GM18505 (cell line): ENCODE measurements around the gene KATNB1.

Source experiments
- ATAC-seq: cut with Tn5 transposase; IDR thresholded peaks from one replicate; pipeline ENCODE4 v1.9.1; 2021; ENCODE audit not compliant: unreplicated experiment
- POLR2A ChIP-seq: IDR thresholded peaks from 4 replicates; pipeline ENCODE4 v1.6.1; 2011; ENCODE audit warnings: borderline replicate concordance; ENCODE audit not compliant: insufficient read depth, insufficient read length; ENCODE audit errors: extremely low read depth

Gene KATNB1

GRCh38 chr16:57754354-57755060 lies 18.9 kb downstream of the KATNB1 start:
- ATAC-seq, result no peak
- no peak for TF ChIP-seq POLR2A

- ATAC-seq, result no peak
Observed at GRCh38 chr16:57755061-57755684, 19.6 kb downstream of the KATNB1 start.

GRCh38 chr16:57755726-57756423 lies 20.3 kb downstream of the KATNB1 start:
- ATAC-seq, result no peak
- TF ChIP-seq POLR2A, result no peak

More at GRCh38 chr16:57755061-57755684, 19.6 kb downstream of the KATNB1 start:
- no peak for TF ChIP-seq POLR2A

- ATAC-seq, result no peak
- no peak for TF ChIP-seq POLR2A
Observed at GRCh38 chr16:57756424-57757325, 21.1 kb downstream of the KATNB1 start.

GRCh38 chr16:57757326-57757786 lies 21.8 kb downstream of the KATNB1 start:
- ATAC-seq, result peak; percentile 79

GRCh38 chr16:57757883-57758282 lies 22.3 kb downstream of the KATNB1 start:
- no peak for ATAC-seq
- no peak for TF ChIP-seq POLR2A

More at GRCh38 chr16:57757326-57757786, 21.8 kb downstream of the KATNB1 start:
- no peak for TF ChIP-seq POLR2A

GRCh38 chr16:57758331-57759117 lies 23.0 kb downstream of the KATNB1 start:
- ATAC-seq, result no peak
- TF ChIP-seq POLR2A, result no peak

GRCh38 chr16:57759131-57759530 lies 23.6 kb downstream of the KATNB1 start:
- no peak for TF ChIP-seq POLR2A
- ATAC-seq, result no peak

- no peak for TF ChIP-seq POLR2A
- ATAC-seq, result no peak
Observed at GRCh38 chr16:57759541-57760356, 24.2 kb downstream of the KATNB1 start.

- TF ChIP-seq POLR2A, result no peak
- ATAC-seq, result no peak
Observed at GRCh38 chr16:57760357-57761160, 25.0 kb downstream of the KATNB1 start.

- ATAC-seq, result no peak
- no peak for TF ChIP-seq POLR2A
Observed at GRCh38 chr16:57761301-57761700, 25.7 kb downstream of the KATNB1 start.
